ENCODE results near the gene KIR3DL1. TPM values are rescaled to one million over a fixed set of nuclear protein-coding genes. Genes with fewer than 3 reads are reported as not detected.
"Not testable (repeated sequence)": the region's sequence is repeated elsewhere in the genome, so short reads cannot be mapped to it uniquely, and the experiment has no call there.

The KIR3DL1 gene
- total RNA-seq, 1 donor, result not detected

DNA sequence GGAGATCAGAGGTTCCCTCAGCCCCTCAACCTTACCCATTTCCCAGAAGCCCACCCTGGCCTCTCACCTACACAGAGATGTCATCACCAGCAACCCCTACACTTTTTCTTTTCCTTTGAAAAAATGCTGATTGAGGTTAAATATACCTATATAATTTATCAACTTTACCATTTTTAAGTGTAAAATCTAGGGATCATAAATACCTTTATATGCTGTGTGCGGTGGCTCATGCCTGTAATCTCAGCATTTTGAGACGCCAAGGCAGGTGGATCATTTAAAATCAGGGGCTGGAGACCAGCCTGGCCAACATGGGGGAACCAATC, 9.8 kb upstream of the KIR3DL1 start:
- DNase-seq (ENCODE audit: low read depth in 2 of 3, low spot score in 2 of 3), result no peak

GRCh38 chr19:54814571-54814970, 1.7 kb upstream of the KIR3DL1 start:
- DNase-seq (ENCODE audit: low read depth in 2 of 3, low spot score in 2 of 3), result not testable (repeated sequence)

- DNase-seq (ENCODE audit: low read depth in 2 of 3, low spot score in 2 of 3), result no peak
Observed at GRCh38 chr19:54817670-54818536, 1.6 kb downstream of the KIR3DL1 start.

DNA sequence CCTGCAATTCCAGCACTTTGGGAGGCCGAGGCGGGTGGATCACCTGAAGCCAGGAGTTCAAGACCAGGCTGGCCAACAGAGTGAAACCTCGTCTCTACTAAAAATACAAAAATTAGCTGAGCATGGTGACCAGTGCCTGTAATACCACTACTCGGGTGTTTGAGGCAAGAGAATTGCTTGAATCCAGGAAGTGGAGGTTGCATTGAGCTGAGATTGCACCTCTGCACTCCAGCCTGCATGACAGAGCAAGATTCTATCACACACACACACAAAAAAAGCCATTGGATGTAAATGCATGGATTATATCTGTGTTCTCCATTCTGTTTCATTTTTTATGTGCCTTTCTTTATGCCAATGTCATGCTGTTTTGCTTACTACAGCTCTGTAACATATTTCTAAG, 8.1 kb downstream of the KIR3DL1 start:
- not testable (repeated sequence) for DNase-seq (ENCODE audit: low read depth in 2 of 3, low spot score in 2 of 3)

DNA sequence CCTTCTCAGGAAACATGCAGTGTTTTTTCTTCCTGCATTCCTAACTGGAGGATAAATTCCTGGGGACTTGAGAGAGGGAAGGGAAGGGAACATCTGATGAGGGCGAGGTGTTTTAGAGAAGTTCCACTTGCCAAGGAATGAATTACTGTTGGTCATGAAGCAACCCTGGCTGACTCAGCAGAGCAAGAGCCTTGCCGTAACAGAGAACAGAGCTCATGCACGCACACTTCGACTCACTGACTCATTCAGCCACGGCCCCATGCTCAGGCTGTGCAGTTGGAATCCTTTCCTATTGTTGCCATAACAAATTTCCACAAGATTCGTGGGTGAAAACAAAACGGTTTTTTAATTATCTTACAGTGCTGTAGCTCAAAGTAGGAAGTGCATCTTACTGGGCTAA, 9.1 kb downstream of the KIR3DL1 start:
- not testable (repeated sequence) for DNase-seq (ENCODE audit: low read depth in 2 of 3, low spot score in 2 of 3)

DNA sequence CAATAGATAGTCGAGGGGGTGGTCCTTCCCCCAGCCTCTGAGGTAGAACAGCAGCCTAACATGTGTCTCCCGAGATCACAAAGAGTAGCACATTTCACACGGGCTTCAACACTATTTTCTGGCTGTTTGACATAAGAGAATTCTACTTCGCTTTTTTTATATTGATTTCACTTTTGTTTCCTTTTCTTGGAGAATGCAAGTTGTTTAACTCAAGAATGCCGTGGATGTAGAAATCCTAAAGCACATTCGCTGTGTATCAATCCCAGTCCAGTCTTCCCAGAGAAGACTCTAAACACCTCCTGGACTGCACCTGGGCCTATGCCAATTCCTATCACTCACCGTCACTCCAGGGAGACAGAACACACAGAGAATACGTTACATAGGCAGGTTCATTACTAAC, 11.8 kb downstream of the KIR3DL1 start:
- DNase-seq (ENCODE audit: low read depth in 2 of 3, low spot score in 2 of 3), result not testable (repeated sequence)

DNA sequence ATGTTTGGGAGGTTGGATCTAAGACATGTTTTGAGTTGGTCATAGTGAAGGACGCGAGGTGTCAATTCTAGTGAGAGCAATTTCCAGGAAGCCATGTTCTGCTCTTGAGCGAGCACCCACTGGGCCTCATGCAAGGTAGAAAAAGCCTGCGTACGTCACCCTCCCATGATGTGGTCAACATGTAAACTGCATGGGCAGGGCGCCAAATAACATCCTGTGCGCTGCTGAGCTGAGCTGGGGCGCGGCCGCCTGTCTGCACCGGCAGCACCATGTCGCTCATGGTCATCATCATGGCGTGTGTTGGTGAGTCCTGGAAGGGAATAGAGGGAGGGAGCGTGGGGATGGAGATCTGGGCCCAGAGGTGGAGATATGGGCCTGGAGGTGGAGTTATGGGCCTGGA, 16.2 kb downstream of the KIR3DL1 start, which contains the start of gene KIR2DS4:
Gene KIR2DS4 (plus strand): TSS at position 181 of the 400 bp plus-strand sequence.
- not testable (repeated sequence) for DNase-seq (ENCODE audit: low read depth in 2 of 3, low spot score in 2 of 3)

- DNase-seq (ENCODE audit: low read depth in 2 of 3, low spot score in 2 of 3), result not testable (repeated sequence)
Observed at GRCh38 chr19:54835126-54835525, 18.9 kb downstream of the KIR3DL1 start.

GRCh38 chr19:54837522-54837921, 21.3 kb downstream of the KIR3DL1 start:
- not testable (repeated sequence) for DNase-seq (ENCODE audit: low read depth in 2 of 3, low spot score in 2 of 3)

DNA sequence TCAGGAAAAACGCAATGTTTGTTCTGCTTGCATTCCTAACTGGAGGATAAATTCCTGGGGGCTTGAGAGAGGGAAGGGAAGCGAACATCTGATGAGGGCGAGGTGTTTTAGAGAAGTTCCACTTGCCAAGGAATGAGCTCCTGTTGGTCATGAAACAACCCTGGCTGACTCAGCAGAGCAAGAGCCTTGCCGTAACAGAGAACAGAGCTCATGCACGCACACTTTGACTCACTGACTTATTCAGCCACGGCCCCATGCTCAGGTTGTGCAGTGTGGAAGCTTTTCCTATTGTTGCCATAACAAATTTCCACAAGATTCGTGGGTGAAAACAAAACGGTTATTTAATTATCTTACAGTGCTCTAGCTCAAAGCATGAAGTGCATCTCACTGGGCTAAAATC, 26.9 kb downstream of the KIR3DL1 start:
- DNase-seq (ENCODE audit: low read depth in 2 of 3, low spot score in 2 of 3), result not testable (repeated sequence)

DNA sequence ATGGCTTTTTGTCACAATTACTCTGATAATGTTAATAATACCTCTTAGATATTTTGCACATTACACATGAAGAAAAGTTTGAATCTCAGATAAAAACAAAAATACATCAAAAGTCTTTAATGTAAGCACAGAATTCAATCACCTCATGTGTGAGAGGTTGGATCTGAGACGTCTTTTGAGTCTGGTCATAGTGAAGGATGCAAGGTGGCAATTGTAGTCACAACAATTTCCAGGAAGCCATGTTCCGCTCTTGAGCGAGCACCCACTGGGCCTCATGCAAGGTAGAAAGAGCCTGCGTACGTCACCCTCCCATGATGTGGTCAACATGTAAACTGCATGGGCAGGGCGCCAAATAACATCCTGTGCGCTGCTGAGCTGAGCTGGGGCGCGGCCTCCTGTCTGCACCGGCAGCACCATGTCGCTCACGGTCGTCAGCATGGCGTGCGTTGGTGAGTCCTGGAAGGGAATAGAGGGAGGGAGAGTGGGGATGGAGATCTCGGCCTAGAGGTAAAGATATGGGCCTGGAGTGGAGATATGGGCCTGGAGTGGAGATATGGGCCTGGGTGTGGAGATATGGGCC, 33.9 kb downstream of the KIR3DL1 start, which contains the start of gene KIR3DL2:
Gene KIR3DL2 (plus strand): TSS at position 383 of the 580 bp plus-strand sequence. CDS start 33 bp downstream, at position 416.
- DNase-seq (ENCODE audit: low read depth in 2 of 3, low spot score in 2 of 3), result not testable (repeated sequence)

DNA sequence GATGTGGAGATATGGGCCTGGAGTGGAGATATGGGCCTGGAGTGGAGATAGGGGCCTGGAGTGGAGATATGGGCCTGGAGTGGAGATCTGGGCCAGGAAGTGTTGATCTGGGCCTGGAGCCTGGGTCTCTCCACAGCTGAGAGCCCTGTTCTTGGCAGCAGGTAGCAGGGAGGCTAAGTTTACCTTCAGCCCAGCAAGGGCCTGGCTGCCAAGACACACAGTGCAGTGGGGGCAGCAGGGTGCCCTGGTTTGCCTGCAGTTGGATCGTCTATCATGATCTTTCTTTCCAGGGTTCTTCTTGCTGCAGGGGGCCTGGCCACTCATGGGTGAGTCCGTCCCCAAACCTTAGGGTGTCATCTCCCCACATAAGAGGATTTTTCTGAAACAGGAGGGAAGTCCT, 34.7 kb downstream of the KIR3DL1 start:
- DNase-seq (ENCODE audit: low read depth in 2 of 3, low spot score in 2 of 3), result no peak

GRCh38 chr19:54851353-54851752, 35.1 kb downstream of the KIR3DL1 start:
- peak in 1 of 3 donors; percentile 12 for DNase-seq (ENCODE audit: low read depth in 2 of 3, low spot score in 2 of 3)

DNA sequence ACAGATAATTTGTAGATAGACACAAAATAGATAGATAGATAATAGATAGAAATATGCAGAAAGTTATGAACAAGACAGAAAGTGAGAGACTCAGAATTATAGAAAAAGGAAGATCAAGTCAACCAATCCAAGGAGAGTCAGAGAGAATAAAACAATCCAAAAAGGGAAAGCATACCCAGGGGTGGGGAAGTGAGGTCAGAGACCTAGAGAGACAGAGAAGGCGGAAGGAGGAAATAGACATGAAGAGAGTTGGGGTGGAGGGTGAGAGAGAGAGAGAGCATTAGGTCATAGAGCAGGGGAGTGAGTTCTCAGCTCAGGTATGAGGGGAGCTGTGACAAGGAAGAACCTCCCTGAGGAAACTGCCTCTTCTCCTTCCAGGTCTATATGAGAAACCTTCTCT, 39.0 kb downstream of the KIR3DL1 start:
- not testable (repeated sequence) for DNase-seq (ENCODE audit: low read depth in 2 of 3, low spot score in 2 of 3)

GRCh38 chr19:54858476-54858875, 42.2 kb downstream of the KIR3DL1 start:
- DNase-seq (ENCODE audit: low read depth in 2 of 3, low spot score in 2 of 3), result not testable (repeated sequence)

DNA sequence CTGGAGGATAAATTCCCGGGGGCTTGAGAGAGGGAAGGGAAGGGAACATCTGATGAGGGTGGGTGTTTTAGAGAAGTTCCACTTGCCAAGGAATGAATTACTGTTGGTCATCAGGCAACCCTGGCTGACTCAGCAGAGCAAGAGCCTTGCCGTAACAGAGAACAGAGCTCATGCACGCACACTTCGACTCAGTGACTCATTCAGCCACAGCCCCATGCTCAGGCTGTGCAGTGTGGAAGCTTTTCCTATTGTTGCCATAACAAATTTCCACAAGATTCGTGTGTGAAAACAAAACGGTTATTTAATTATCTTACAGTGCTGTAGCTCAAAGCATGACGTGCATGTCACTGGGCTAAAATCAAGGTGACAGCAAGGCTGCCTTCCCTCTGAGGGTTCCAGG, 43.2 kb downstream of the KIR3DL1 start:
- DNase-seq (ENCODE audit: low read depth in 2 of 3, low spot score in 2 of 3), result peak in 2 of 3 donors; percentile 38 to 47

- DNase-seq (ENCODE audit: low read depth in 2 of 3, low spot score in 2 of 3), result not testable (repeated sequence)
Observed at GRCh38 chr19:54863459-54863858, 47.2 kb downstream of the KIR3DL1 start.

- DNase-seq (ENCODE audit: low read depth in 2 of 3, low spot score in 2 of 3), result no peak
Observed at GRCh38 chr19:54871696-54872095, 55.4 kb downstream of the KIR3DL1 start.

DNA sequence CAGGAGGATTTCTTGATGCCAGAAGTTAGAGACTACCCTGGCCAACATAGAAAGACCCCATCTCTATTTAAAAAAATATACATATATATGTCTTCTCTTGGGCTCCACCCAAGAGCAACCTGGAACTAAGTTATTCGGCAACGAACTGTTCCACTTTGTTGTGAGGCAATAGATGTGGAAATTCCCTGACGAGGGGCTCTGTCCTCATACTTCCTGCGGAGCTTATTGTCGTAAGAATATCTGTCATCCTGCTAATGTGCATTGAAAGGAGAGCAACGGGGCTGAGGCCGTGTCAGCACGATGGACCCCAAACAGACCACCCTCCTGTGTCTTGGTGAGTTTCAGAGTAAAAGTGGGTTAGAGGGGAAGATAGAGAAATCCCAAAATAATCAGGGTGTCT, 57.7 kb downstream of the KIR3DL1 start, which contains the start of gene FCAR:
Gene FCAR (plus strand): TSS at position 246 of the 400 bp plus-strand sequence. CDS start 55 bp downstream, at position 301.
- DNase-seq (ENCODE audit: low read depth in 2 of 3, low spot score in 2 of 3), result no peak

DNA sequence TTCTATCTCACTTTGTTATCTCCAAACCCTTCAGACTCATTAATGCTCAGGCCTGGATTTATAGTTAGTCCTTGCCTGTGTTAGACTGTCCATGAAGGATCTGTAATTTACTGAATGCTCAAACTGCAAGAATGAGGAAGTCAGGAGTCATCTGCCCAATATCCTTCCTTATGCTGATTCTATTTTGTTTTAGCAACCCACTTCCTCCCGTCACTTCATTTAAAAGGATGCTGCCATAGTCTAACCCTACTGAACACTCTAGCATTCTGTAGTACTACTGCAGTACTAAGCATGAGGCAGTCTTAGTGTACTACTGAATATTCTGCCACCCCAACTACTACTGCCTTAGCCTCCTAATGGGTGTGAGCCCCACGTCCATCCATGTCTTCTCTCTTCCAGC, 59.2 kb downstream of the KIR3DL1 start:
- DNase-seq (ENCODE audit: low read depth in 2 of 3, low spot score in 2 of 3), result peak in 2 of 3 donors; percentile 17 to 67

DNA sequence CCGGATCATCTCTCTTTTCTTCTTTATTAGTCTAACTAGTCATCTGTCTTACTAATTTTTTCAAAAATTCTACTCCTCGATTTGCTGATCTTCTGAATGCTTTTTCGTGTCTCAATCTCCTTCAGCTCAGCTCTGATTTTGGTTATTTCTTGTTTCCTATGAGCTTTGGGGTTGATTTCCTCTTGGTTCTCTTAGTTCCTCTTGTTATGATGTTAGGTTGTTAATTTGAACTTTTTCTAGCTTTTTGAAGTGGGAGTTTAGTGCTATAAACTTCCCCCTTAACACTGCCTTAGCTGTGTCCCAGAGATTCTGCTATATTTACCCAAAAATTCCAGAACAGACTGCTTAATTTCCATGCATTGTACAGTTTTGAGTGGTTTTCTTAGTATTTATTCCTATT, 61.2 kb downstream of the KIR3DL1 start:
- DNase-seq (ENCODE audit: low read depth in 2 of 3, low spot score in 2 of 3), result no peak
